SH-SY5Y (cell line): ENCODE results near the gene SHISA9.

ENCODE experiments used
- GATA2 ChIP-seq: IDR thresholded peaks from 2 replicates; pipeline ENCODE4 v1.6.1; 2011; ENCODE audit warnings: mild to moderate bottlenecking, low read depth, low read length
- GATA3 ChIP-seq: IDR thresholded peaks from 2 replicates; pipeline ENCODE4 v1.6.1; 2011; ENCODE audit warnings: low read depth, mild to moderate bottlenecking, low read length, moderate library complexity

SHISA9 gene

GRCh38 chr16:12971241-12971640, 69.8 kb downstream of the SHISA9 start:
- TF ChIP-seq GATA2 (no peak), GATA3 (no peak)

GRCh38 chr16:12972246-12972645, 70.8 kb downstream of the SHISA9 start:
- no peak for TF ChIP-seq GATA3
- no peak for TF ChIP-seq GATA2

- TF ChIP-seq GATA3 (no peak), GATA2 (no peak)
These were observed 74.4 kb downstream of the SHISA9 start for GRCh38 chr16:12975766-12976165.

- TF ChIP-seq GATA3 (no peak), GATA2 (no peak)
These were observed 75.1 kb downstream of the SHISA9 start for GRCh38 chr16:12976496-12976895.

- TF ChIP-seq GATA3 (no peak), GATA2 (no peak)
These were observed 75.5 kb downstream of the SHISA9 start for GRCh38 chr16:12976936-12977335.

- TF ChIP-seq GATA3, result no peak
- TF ChIP-seq GATA2, result no peak
These were observed 84.1 kb downstream of the SHISA9 start for GRCh38 chr16:12985516-12985915.

- TF ChIP-seq GATA3 (no peak), GATA2 (no peak)
These were observed 86.7 kb downstream of the SHISA9 start for GRCh38 chr16:12988071-12988470.

GRCh38 chr16:12992066-12992465, 90.7 kb downstream of the SHISA9 start:
- no peak for TF ChIP-seq GATA3
- no peak for TF ChIP-seq GATA2

GRCh38 chr16:12994402-12994801, 93.0 kb downstream of the SHISA9 start:
- no peak for TF ChIP-seq GATA3
- no peak for TF ChIP-seq GATA2

GRCh38 chr16:12995721-12996372, 94.4 kb downstream of the SHISA9 start:
- no peak for TF ChIP-seq GATA2
- TF ChIP-seq GATA3, result no peak

- no peak for TF ChIP-seq GATA3
- no peak for TF ChIP-seq GATA2
These were observed 97.1 kb downstream of the SHISA9 start for GRCh38 chr16:12998361-12999085.

GRCh38 chr16:12999368-12999767, 98.0 kb downstream of the SHISA9 start:
- TF ChIP-seq GATA2 (no peak), GATA3 (no peak)

- TF ChIP-seq GATA2 (no peak), GATA3 (no peak)
These were observed 104.4 kb downstream of the SHISA9 start for GRCh38 chr16:13005721-13006247.

GRCh38 chr16:13012601-13013000, 111.2 kb downstream of the SHISA9 start:
- no peak for TF ChIP-seq GATA3
- TF ChIP-seq GATA2, result no peak

- TF ChIP-seq GATA2 (no peak), GATA3 (no peak)
These were observed 111.6 kb downstream of the SHISA9 start for GRCh38 chr16:13013043-13013442.
